SHP77 treated with DMSO at 0.1 percent for 48 hours (cell line): ENCODE data around the gene CAMK1D.
"Not testable (repeated sequence)": the region's sequence is repeated elsewhere in the genome, so short reads cannot be mapped to it uniquely, and the experiment has no call there.

Source experiments
- DNase-seq: peaks from one replicate; lab custom pipeline; 2025; lab: John Stamatoyannopoulos, UW

CAMK1D gene

DNA sequence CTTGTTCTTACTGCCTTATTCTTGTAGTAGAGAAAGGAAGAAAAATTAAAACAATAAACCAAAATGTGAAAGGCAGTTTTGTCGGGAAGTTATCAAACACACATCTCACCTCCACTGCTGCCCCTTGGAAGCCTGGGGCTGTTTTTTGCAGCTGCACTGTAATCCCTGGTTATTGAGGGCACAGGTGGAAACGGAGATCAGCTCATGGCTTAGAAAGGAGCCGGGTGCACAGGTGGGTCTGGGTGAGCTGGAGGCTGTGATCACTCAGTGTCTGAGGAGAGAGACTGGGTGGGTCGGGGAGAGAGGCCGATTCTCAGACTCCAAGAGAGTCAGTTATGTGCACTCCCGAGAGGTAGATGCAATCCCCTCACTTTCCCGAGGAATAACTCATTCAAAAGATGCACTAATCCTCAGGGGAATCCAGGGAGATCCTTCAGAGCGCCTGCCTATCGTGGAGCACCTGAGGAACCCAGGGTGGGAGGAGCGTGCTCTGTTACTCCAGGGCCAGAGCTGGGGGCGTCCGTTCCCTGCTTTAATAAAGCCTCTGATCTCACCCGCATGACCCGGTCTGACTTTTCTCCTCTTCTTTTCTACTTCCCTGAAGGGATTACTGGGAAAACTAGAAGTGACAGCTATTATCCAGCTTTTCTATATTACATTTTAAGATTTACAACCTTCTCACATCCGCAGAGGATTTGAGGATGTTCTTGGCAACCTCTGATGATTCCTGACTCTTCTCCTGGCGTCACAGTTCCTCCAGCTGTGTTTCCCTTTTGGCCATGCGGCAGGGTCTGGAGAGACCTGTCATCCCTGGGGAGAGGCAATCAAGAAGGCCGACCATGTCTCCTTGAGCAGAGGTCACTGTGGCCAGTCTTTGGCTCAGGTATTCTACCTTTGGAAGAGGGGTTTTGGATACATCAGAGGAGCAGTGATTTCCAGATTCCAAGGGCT, 82.1 kb downstream of the CAMK1D start:
- DNase-seq: peak; percentile 11

DNA sequence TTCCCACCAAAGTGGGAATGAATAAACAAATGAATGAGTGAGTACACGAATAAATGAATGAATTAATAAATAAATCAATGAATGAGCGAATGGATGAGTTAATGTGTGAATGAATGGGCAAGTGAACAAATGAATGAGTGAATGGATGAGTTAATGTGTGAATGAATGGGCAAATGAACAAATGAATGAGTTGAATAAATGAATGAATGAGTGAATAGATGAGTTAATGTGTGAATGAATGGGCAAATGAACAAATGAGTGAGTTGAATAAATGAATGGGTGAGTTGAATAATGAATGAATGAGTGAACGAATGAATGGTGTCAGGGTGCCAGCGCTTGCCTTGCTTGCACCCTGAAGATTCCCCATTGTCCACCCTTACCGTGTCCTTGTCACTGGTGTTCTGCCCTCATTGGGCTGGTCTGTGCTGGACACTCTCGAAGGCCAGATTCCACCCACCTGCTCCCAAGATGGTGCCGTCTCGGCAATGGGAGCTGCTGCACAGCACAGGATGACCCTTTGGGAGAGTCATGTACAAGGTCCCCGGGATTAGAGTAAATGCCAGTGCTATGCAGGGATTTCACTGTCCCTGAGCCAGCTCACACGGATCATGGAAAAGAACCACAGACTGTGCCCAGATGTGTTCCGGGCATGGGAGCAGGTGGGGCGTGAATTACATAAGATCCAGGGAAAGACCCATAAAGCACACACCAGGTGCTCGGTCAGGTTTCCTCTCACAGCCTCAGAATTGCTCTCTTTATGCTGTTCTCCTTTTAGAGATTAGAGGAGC, 83.2 kb downstream of the CAMK1D start:
- peak; percentile 73 for DNase-seq

DNA sequence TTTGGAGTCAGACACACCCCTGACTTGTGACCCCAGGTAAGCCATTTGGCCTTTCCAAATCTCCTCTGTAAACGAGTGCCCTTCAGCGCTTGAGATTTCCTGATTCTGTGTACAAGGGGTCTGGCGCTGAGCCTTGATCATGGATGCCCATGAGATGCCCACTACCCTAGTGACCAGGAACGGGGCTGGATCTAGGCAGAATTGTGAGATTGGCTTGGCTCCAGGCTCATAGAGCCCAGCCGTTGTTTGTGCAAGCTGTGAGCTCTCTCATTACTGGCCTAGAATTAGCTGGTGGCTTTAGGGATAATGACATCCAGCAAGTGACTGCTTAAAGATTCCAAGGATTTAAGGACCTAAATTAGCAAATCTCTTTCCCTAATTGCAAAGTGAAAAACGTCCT, 84.9 kb downstream of the CAMK1D start:
- DNase-seq: peak; percentile 13

DNA sequence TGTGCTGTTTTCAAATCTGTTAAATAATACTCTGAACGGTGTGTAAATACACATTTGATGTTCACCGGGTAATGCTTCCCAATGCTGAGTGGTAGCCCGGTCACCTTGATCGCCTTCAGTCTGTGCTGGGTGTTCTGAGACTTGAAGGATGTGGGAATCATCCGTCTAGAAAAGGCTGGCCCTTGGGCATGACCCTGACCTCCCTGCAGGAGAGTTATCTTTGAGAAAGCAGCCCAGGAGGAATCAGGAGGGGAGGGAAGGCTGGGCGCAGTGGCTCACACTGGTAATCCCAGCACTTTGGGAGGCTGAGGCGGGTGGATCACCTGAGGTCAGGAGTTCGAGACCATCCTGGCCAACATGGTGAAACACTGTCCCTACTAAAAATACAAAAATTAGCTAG, 85.3 kb downstream of the CAMK1D start:
- DNase-seq: not testable (repeated sequence)

DNA sequence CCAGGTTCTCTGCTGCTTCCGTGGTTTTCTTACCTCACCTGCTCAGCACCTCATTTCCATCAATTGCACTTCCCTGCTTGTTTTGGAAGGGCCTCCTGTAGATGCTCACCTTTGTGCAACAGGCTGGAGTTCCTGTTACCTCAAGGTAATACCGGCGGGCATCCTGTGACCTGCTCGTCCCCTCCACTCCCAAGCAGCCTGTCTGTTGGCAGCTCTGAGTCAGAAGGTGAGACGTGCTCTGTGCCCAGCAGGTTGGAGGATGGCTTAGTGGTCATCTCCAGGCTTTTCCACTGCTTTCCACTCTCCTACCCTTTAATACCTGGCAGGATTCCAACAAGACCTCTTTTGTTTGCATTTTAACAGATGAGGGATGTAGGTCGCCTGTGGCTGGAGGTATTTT, 86.0 kb downstream of the CAMK1D start:
- peak; percentile 16 for DNase-seq

DNA sequence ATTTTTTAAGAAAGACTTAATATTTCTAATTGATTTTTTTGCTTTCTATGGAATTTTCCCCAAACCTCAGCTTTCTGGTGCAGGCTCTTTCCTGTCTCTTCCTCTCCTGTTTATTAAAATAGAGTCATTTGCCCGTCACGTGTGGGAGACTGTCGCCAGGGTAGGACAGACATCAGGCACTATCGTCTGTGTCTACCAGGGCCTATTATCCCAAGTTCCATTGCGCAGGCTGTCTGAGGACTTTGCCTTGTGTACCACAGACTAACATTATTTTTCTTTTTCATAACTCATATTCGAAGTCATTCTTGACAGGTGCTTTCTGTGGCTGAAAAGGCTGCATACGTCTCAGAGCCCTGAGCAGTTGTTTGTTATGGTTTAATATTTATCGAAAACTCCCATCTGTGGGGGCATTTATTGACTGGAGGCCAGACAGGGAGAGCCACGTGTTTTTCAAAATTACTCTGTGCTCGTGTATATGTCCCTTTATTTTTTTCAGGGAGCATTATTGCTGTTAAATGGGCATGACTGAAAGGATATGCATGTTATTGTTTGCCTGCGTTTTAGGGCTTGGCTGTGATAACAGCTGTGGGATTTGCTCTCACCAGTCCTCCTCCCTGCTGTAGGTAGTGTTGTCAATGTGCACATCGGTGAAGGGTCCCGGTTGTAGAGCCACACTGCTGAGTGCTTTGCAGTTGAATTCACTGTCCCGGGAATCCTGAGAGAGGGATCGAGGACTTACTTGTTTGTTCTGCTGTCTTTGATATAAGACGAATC, 89.8 kb downstream of the CAMK1D start:
- DNase-seq: no peak

DNA sequence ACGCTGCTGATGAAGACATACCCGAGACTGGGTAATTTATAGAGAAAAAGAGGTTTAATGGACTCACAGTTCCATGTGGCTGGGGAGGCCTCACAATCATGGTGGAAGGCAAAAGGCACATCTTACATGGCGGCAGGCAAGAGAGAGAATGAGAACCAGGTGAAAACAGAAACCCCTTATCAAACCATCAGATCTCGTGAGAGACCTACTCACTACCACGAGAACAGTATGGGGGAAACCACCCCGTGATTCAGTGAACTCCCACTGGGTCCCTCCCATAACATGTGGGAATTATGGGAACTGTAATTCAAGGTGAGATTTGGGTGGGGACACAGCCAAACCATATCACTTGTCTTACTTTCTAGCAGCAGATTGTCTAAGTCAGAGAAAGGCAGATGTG, 90.4 kb downstream of the CAMK1D start:
- not testable (repeated sequence) for DNase-seq

DNA sequence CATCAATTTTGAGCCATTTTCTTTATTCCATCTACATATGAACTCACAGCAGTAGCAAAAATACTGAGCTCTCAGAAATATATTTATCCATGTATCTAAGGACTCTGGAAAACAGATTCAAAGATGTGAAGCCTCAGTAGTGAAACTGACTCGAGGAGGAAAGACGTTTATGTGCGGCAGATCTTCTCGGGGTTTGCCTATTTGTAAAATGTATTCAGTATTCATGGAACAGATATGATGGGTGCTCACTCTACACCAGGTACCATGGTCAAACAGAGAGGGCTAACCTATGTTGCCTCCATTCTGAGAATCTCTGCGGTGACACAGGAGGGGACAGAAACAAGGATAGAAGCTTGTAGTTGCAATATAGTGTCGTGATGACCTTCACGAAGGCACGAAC, 93.7 kb downstream of the CAMK1D start:
- no peak for DNase-seq

DNA sequence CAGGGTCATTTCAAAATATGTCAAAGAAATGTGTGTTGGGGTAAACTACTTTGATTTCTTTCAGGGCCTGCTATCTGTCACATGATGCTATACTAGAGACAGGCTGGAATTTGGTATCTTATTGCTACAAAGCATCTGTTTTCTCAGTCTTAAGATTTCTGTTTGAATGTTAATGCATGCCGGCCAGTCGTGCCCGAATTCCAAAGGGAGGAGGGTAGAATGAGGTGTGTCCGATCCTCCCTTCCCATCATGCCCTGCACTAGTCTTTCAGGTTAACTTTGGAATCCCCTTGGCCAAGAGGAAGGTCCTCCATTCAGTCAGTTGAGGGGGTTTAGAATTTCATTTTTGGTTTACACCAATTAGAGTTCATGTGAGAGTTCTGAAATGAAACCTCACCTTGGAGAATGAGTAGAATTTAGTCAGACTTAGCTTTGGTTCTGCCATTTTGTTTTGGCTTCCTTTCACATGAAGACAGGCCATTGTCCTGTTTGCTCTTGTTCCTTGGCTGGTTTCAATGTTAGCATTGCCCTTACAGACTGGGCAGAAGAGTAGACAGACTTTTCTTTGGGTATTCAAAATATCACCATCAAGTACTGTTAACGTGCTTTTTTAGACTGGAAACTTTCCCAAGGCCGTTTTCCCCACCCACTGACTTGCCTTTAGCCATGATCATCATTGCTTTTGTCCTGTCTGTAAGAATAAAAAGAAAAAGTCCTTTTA, 95.8 kb downstream of the CAMK1D start:
- DNase-seq: no peak

DNA sequence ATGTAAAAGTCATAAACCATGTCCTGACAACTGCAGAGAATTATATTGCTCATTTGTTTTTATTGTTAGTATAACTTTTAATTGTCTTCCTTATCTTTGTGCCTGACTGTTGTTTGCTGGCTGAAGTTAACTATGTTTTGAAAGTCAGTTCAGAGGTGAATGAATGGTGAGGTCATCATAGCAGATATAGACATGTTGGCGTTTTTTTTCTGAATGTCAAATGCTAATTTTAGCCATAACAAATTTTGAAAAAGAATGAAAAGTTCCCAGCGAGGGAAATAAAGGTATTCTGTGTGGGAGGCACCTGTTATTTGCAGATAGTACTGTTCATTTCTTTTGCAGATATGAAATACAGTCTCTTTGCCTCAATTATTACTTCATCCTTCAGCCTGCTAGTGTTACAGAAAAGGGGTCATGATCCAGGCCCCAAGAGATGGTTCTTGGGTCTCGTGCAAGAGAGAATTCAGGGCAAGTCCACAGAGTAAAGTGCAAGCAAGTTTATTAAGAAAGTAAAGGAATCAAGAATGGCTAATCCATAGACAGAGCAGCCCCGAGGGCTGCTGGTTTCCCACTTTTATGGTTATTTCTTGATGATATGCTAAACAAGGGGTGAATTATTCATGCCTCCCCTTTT, 96.5 kb downstream of the CAMK1D start:
- DNase-seq: no peak

DNA sequence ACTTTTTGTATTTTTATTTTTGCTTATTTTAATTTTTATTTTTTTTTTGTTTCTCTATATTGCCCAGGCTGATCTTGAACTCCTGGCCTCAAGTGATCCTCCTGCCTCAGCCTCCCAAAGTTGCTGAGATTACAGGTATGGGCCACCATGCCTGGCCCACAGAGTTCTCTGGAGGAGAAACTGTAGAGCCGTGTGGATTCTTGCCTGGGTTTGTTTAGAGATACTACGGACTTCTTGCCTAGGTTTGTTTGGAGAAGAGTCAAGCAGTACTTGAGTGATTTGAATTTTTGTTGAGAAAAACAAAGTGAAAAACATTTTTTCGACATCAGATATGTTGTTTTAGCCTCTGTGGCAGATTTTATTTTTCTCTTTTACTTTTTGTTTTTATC, 99.0 kb downstream of the CAMK1D start:
- DNase-seq: no peak

DNA sequence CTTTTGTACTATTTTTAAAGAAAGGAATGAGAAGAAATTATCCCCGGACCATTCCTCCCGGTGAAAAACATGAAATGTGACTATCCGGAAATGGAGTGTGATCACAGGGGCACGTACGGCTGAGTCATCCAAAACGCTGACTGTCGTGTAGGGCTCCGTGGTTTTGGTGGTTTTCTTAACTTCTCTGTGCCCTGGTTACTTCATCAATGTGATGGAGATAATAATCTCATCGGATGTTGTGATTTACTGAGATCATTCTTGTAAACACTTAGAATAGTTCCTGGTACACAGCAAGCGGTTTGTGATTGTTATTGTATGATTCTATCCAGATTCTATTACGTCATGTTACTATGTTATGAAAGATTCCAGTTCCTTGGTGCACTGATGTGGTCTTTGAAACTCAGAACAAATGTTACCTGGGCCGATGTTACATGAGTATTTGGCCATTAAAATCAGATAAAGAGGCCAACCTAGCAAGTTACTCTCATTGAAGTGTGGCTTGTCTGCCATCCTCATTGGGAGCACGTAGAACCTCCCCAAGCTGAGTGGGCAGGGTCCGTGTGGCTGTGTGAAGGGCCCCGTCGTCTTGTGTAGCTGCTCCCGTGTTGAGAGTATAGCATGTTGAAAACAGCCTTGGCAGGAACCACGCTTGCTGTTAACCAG, 99.5 kb downstream of the CAMK1D start:
- DNase-seq: no peak

DNA sequence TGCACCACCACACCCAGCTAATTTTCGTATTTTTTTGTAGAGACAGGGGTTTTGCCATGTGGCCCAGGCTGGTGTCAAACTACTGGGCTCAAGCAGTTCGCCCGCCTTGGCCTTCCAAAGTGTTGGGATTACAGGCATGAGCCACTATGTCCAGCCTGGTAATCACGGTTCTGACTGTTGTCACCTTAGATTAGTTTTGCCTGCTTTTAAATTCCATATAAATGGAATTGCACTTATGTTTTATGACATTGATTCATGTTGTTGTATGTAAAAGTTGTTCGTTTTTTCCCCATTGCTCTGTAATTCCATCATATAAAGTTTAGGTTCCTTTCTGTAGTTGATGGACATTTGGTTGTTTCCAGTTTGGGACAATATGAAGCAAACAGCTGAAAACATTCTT, 106.0 kb downstream of the CAMK1D start:
- no peak for DNase-seq

DNA sequence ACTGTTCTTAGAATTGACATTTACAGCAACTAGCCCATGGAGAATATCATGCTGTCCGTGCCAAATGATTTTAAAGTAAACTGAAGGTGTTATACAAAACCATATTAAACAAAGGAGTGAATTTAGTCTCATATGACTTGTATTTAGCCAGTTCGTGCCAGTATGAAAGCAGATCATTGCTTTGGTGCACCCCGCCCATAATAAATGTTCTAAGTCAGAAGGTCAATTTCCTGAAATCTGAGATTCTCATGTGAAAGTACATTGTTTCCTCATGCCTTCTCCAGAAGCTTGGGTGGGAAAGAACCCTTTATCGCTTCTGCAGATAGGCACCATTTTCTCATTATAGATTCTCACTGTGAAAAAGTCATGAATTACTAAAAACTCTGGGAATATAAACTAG, 106.4 kb downstream of the CAMK1D start:
- no peak for DNase-seq

DNA sequence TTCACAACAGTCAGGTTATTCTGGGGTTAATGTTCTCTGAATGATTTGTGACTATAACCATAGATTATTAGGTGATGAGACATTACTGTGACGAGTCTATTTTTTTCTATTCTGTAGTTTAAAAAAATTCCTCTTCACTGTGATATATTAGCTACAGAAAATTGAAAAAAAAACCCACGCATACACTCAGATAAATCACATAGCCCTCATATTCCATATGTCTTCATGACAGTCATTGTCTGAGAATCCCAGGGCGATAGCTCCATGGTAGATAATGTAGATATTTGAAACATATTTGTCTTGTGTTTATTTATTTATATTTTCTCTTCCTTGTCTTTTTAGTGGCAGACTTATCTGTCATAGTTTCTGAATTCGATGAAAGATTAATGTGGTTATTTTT, 110.0 kb downstream of the CAMK1D start:
- DNase-seq: no peak

DNA sequence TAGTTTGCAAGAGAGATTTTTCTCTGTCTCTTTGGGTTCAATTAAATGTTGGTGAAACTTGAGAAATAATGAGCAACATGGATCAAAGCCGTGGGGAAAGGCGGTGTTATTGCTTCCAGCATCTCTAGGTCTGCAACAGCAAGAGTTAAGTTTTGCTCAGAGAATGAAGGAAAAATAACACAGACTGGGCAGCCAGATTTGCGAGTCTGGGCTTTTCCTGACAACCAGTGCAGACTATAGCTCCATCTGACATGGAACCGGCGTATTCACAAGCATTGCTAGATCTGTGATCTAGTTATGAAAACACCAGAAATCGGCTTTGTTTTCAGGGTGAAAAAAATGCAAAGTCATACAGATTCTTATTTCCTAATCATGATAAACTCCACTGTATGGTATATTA, 110.4 kb downstream of the CAMK1D start:
- DNase-seq: no peak

DNA sequence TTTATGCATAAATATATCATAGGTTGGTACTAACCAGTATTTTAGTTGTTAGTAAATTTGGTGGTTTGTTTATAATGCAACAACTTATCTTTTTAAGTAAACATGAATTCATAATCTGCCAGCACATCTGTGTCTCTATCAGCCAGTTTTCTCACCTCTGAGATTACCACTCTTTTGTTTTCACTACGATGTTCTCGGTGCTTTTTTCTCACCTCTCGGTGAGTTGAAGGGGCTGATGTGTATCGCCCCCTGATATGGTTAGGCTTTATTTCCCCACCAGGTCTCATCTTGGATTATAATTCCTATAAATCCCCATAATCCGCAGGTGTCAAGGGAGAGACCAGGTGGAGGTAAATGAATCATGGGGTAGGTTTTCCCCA, 114.1 kb downstream of the CAMK1D start:
- DNase-seq: no peak

DNA sequence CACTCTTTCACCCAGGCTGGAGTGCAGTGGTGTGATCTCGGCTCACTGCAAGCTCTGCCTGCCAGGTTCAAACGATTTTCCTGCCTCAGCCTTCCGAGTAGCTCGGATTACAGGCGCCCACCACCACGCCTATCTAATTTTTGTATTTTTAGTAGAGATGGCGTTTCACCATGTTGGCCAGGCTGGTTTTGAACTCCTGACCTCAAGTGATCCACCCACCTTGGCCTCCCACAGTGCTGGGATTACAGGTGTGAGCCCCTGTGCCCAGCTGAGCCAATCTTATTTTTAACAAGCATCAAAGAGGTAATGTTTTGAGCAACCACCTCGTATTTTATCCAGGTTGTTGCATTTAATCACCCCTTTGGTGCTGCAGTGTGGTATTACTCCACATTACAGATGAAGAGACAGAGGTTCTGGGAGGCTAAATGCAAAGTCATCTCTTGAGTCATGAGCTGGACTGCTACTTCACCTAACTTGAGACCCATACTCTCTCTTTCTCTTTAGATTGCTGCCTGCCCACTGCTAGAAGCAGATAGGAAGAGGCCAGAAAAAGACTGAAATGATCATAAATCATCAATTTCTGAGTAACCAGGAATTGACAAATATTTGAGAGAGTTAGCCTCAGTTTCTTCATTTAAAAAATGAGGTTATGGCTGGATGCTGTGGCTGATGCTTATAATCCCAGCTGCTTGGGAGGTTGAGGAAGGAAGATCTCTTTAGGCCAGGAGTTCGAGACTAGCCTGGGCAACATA, 116.2 kb downstream of the CAMK1D start:
- no peak for DNase-seq

DNA sequence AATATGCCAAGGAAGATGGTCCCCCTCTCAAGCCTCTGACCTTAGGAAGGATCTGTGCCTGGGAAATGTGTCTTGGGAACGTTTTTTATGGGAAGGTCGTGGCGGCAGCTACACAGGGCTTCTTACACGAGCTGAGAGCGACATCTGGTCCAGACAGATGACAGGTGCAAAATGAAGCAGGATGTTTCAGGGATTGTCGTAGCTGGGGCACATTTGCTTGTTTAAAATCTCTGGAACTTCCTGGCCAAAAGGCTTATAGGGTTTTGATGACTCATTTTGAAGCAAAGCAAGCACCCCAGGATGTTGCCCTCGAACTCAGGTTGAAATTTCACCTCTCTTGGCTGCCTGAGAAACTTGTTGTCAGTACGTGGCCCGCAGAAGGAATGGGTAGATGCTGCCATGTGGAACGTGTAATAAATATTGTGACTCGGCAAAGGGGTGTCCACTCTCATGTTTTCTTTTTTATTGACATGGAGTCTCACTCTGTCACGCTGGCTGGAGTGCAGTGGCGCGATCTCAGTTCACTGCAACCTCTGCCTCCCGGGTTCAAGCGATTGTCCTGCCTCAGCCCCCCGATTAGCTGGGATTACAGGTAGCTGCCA, 117.5 kb downstream of the CAMK1D start:
- peak; percentile 66 for DNase-seq

DNA sequence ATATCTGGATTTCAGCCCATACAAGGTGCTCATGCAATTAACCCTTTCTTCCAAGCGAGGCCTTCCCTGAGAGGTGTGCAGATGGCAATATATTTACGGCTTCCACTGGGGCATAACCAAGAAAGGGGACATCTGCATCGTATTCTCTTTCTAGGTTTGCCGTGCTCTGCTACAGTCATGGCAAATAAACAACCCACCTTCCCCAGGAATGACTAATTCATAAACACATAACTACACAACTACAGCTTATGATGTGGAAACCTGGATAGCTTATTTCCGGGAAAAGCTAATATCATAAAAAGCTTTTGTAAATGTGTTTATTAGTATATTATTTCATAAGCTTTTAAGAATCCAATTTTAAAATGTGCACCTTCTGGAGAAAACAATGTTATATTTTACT, 120.0 kb downstream of the CAMK1D start:
- DNase-seq: peak; percentile 15
